Liver (tissue), 9 donors: ENCODE data around the gene ATG14. TPM values are rescaled to one million over a fixed set of nuclear protein-coding genes. Genes with fewer than 3 reads are reported as not detected.

Source experiments
- DNase-seq: peaks from one replicate; pipeline ENCODE4 v3.0.0-alpha.2; 2017; ENCODE audit warnings: low spot score
- H3K27ac ChIP-seq, 2 donors: one replicate each; pipeline ENCODE4 v1.7.0; 2013; ENCODE audit warnings: inconsistent platforms in 2 of 2, low read length in 2 of 2, control low read depth in 1 of 2, low read depth in 1 of 2, mild to moderate bottlenecking in 1 of 2
- H3K27me3 ChIP-seq, 4 donors: one replicate each; pipeline versions ENCODE4 v1.6.1 to v1.7.0; 2013; ENCODE audit warnings: low read length in 3 of 4, inconsistent platforms in 1 of 4, mild to moderate bottlenecking in 1 of 4, moderate library complexity in 1 of 4; ENCODE audit not compliant: control insufficient read depth in 4 of 4, insufficient read depth in 4 of 4
- H3K36me3 ChIP-seq, 4 donors: one replicate each; pipeline versions ENCODE4 v1.6.1 to v1.7.0; 2013; ENCODE audit warnings: low read length in 3 of 4, mild to moderate bottlenecking in 3 of 4, low read depth in 1 of 4, moderate library complexity in 1 of 4; ENCODE audit not compliant: control insufficient read depth in 4 of 4, insufficient read depth in 3 of 4
- H3K4me1 ChIP-seq, 4 donors: one replicate each; pipeline versions ENCODE4 v1.6.1 to v1.7.0; 2013; ENCODE audit warnings: low read length in 3 of 4, mild to moderate bottlenecking in 3 of 4, moderate library complexity in 1 of 4; ENCODE audit not compliant: control insufficient read depth in 4 of 4, insufficient read depth in 4 of 4
- H3K4me3 ChIP-seq, 3 donors: one replicate each; pipeline versions ENCODE4 v1.6.1 to v1.7.0; 2013; ENCODE audit warnings: low read length in 3 of 3, control low read depth in 1 of 3, low read depth in 1 of 3, mild to moderate bottlenecking in 1 of 3
- H3K9ac ChIP-seq, 2 donors: one replicate each; pipeline ENCODE4 v1.7.0; 2013; ENCODE audit warnings: low read length in 2 of 2, mild to moderate bottlenecking in 2 of 2, moderate library complexity in 2 of 2, control low read depth in 1 of 2, low read depth in 1 of 2
- H3K9me3 ChIP-seq, 4 donors: one replicate each; pipeline versions ENCODE4 v1.6.1 to v1.7.0; 2013; ENCODE audit warnings: low read length in 3 of 4; ENCODE audit not compliant: control insufficient read depth in 4 of 4
- ATF3 ChIP-seq: IDR thresholded peaks from 2 replicates; pipeline ENCODE4 v1.6.1; 2016; ENCODE audit warnings: antibody characterized with exemption
- FOXA1 ChIP-seq: IDR thresholded peaks from 2 replicates; pipeline ENCODE4 v1.6.1; 2016; ENCODE audit warnings: antibody characterized with exemption
- FOXA2 ChIP-seq: IDR thresholded peaks from 2 replicates; pipeline ENCODE4 v1.6.1; 2016; ENCODE audit warnings: antibody characterized with exemption
- GABPA ChIP-seq, 2 donors: IDR thresholded peaks in 1 of 2; conservative IDR thresholded peaks in 1 of 2; 2 replicates each; pipeline ENCODE4 v1.6.1; 2016; ENCODE audit warnings: antibody characterized with exemption in 2 of 2, mild to moderate bottlenecking in 1 of 2, moderate library complexity in 1 of 2
- HNF4A ChIP-seq, 2 donors: conservative IDR thresholded peaks; 2 replicates each; pipeline ENCODE4 v1.6.1; 2016; ENCODE audit warnings: antibody characterized with exemption in 2 of 2, mild to moderate bottlenecking in 2 of 2
- HNF4G ChIP-seq: IDR thresholded peaks from 2 replicates; pipeline ENCODE4 v1.6.1; 2016; ENCODE audit warnings: antibody characterized with exemption
- JUND ChIP-seq, 2 donors: IDR thresholded peaks; 2 replicates each; pipeline ENCODE4 v1.6.1; 2016; ENCODE audit warnings: antibody characterized with exemption in 2 of 2
- NR2F2 ChIP-seq: IDR thresholded peaks from 2 replicates; pipeline ENCODE4 v1.6.1; 2016; ENCODE audit warnings: antibody characterized with exemption
- RAD21 ChIP-seq, 2 donors: IDR thresholded peaks; 2 replicates each; pipeline ENCODE4 v1.6.1; 2016; ENCODE audit warnings: antibody characterized with exemption in 2 of 2, mild to moderate bottlenecking in 2 of 2
- REST ChIP-seq: IDR thresholded peaks from 2 replicates; pipeline ENCODE4 v1.6.1; 2016; ENCODE audit warnings: antibody characterized with exemption, mild to moderate bottlenecking
- RXRA ChIP-seq, 2 donors: IDR thresholded peaks; 2 replicates each; pipeline ENCODE4 v1.6.1; 2017 to 2018; ENCODE audit warnings: antibody characterized with exemption in 2 of 2, mild to moderate bottlenecking in 1 of 2
- TAF1 ChIP-seq: conservative IDR thresholded peaks from 2 replicates; pipeline ENCODE4 v1.6.1; 2016; ENCODE audit warnings: antibody characterized with exemption, mild to moderate bottlenecking
- WGBS: extraction: QIAGEN DNeasy Blood & Tissue Kit; methylation state at CpG from one replicate; pipeline ENCODE4 v1.1.7; 2013; 5-methylcytosine and 5-hydroxymethylcytosine counted together
- polyA plus RNA-seq, 2 donors: library from polyadenylated mRNA; stranded (reverse) in 1 of 2; unstranded in 1 of 2; fragments of 200-250 nt in 1 of 2; fragments of >200 nt in 1 of 2; fragmentation: Nextera tagmentation in 1 of 2; extraction: Ambion mirVana in 1 of 2; gene quantifications; one replicate each; pipeline versions ENCODE4 v1.2.1 to v1.2.3, GENCODE V29; 2013 to 2015
- total RNA-seq, 2 donors: library from RNA; depleted of rRNA; stranded (reverse); fragments of >200 nt; gene quantifications; one replicate each; pipeline ENCODE4 v1.2.3, GENCODE V29; 2014
- TF ChIP-seq, protein P1 (sequence below): IDR thresholded peaks from 2 replicates; pipeline ENCODE4 v1.6.1; 2016; ENCODE audit warnings: antibody characterized with exemption
- TF ChIP-seq, protein P2 (sequence below): fragments of 150-350 bp; IDR thresholded peaks from 2 replicates; pipeline ENCODE4 v1.5.1; 2017; ENCODE audit warnings: improper control_type of control experiment, low read depth, low read length; ENCODE audit not compliant: missing input control
- donor health status: healthy.
- donor health status: healthy.
- donor health status: healthy.
- donor health status: healthy.
- donor health status: healthy.

Gene ATG14
- total and polyA plus RNA-seq, 4 donors, result 1.9 to 16.0 (median 4.4) TPM

DNA sequence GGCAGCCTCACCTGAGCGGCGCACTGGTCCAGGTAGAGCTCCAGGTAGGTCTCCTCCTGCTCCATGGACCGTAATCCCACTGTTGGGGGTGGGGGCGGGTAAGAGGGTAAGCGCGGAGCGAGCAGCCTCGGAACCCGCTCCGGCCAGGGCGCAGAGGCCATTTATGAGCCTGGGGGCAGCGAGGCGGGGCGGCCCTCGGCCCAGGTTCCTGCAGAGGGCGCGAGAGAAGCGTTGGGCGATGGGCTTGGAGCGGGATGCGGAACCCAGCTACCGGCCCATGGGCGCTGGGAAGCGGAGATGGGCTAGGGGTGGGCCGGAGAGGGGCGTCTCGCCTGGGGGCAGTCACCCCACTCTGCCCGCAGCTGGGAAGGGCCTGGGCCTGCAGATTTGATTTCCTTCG lies 28.8 kb upstream of the ATG14 start, which contains the start of gene TBPL2:
Gene TBPL2, minus strand, starts transcription at position 232 of the 400 bp plus-strand sequence. Its CDS starts 167 bp downstream, at position 65.
- Histone ChIP-seq H3K27ac (no peak within 1 kb of the TSS), H3K4me3 (no peak within 1 kb of the TSS), H3K9ac (no peak within 1 kb of the TSS), H3K27me3 (no peaks in the 10 kb centered on the region), H3K4me1 (no peaks in the 10 kb centered on the region), H3K36me3 (no peaks in the 10 kb centered on the region), H3K9me3 (peaks cover 0 to 4% (median 0%) of the 10 kb centered on the region in 4 donors)
- DNase-seq, result no peak
- WGBS, result 36% methylated on average over 29 of the region's 29 CpGs
- TF ChIP-seq NR2F2 (no peak), TAF1 (no peak), HNF4G (no peak), REST (no peak), FOXA1 (no peak), HNF4A (conservative IDR thresholded peaks at IDR 0.05) (no peak), GABPA (IDR thresholded peaks at IDR 0.05 in 1 of 2, conservative IDR thresholded peaks at IDR 0.05 in 1 of 2) (no peak), ATF3 (no peak), RXRA (IDR thresholded peaks at IDR 0.05) (no peak)
- TF ChIP-seq, protein P1, sequence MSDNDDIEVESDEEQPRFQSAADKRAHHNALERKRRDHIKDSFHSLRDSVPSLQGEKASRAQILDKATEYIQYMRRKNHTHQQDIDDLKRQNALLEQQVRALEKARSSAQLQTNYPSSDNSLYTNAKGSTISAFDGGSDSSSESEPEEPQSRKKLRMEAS, result no peak
- TF ChIP-seq, protein P2, sequence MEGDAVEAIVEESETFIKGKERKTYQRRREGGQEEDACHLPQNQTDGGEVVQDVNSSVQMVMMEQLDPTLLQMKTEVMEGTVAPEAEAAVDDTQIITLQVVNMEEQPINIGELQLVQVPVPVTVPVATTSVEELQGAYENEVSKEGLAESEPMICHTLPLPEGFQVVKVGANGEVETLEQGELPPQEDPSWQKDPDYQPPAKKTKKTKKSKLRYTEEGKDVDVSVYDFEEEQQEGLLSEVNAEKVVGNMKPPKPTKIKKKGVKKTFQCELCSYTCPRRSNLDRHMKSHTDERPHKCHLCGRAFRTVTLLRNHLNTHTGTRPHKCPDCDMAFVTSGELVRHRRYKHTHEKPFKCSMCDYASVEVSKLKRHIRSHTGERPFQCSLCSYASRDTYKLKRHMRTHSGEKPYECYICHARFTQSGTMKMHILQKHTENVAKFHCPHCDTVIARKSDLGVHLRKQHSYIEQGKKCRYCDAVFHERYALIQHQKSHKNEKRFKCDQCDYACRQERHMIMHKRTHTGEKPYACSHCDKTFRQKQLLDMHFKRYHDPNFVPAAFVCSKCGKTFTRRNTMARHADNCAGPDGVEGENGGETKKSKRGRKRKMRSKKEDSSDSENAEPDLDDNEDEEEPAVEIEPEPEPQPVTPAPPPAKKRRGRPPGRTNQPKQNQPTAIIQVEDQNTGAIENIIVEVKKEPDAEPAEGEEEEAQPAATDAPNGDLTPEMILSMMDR, result no peak

GRCh38 chr14:55438066-55438683 lies 26.5 kb upstream of the ATG14 start:
- DNase-seq, result no peak
- TF ChIP-seq TAF1 (no peak), JUND (IDR thresholded peaks at IDR 0.05) (no peak), ATF3 (no peak), RAD21 (IDR thresholded peaks at IDR 0.05) (peak; percentile 67 to 69), FOXA2 (no peak)
- TF ChIP-seq, protein P2, result peak; percentile 42
- 54% methylated on average over 10 of the region's 10 CpGs for WGBS
- H3K27ac ChIP-seq, result no peak overlapping the region
- no peaks in the 10 kb centered on the region for H3K36me3 ChIP-seq
- H3K27me3 ChIP-seq, result no peaks in the 10 kb centered on the region
- H3K9me3 ChIP-seq, result peaks cover 0 to 4% (median 0%) of the 10 kb centered on the region in 4 donors
- H3K4me3 ChIP-seq, result no peak overlapping the region
- H3K9ac ChIP-seq, result no peak overlapping the region
- H3K4me1 ChIP-seq, result no peaks in the 10 kb centered on the region
